SH-SY5Y (cell line): Measurements from ENCODE around the gene UFD1.

Source experiments
- GATA2 ChIP-seq: IDR thresholded peaks from 2 replicates; pipeline ENCODE4 v1.6.1; 2011; ENCODE audit warnings: mild to moderate bottlenecking, low read depth, low read length
- GATA3 ChIP-seq: IDR thresholded peaks from 2 replicates; pipeline ENCODE4 v1.6.1; 2011; ENCODE audit warnings: low read depth, mild to moderate bottlenecking, low read length, moderate library complexity

- TF ChIP-seq GATA2 (no peak), GATA3 (no peak)
These were observed 74.3 kb downstream of the UFD1 start for GRCh38 chr22:19404676-19405075.
